ENCODE data around the gene ANKIB1.

DNA sequence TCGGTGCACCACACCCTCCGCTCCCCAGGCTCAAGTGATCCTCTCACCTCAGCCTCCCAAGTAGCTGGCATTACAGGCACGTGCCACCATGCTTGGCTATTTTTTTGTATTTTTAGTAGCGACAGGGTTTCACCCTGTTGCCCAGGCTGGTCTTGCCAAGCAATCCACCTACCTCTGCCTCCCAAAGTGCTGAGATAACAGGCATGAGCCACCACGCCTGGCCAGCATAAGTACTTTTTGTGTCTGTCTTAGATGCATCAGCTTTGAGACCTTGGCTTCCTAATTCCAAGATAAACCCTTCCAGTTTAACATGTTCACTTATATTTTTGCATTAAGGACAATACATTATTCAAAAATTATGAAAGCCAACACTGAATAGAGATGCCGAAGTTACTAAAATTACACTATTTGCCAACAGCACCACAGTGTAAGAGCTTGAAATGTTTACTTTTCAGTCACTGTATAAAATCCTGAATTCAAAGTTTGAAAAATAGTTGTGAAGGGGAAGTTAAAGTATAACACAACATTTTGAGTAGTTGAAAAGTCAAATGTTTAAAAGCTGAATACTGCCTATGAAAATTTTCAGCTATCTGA lies 36.5 kb downstream of the ANKIB1 start:
- no peak for TF ChIP-seq CTCF (IDR thresholded peaks at IDR 0.05)
- no peak for TF ChIP-seq MAFK (IDR thresholded peaks at IDR 0.05; ENCODE audit: partially characterized antibody)
- TF ChIP-seq POLR2A (IDR thresholded peaks at IDR 0.05; ENCODE audit: low read length), result no peak
- no peak for TF ChIP-seq USF2 (IDR thresholded peaks at IDR 0.05)
- no peak for TF ChIP-seq RAD21 (conservative IDR thresholded peaks at IDR 0.05 in 1 of 2, IDR thresholded peaks at IDR 0.05 in 1 of 2)
- no peak for TF ChIP-seq ESRRA (IDR thresholded peaks at IDR 0.05; ENCODE audit: borderline replicate concordance, low read length)
- TF ChIP-seq CHD2 (IDR thresholded peaks at IDR 0.05; ENCODE audit: low read length, partially characterized antibody), result no peak
- TF ChIP-seq KDM1A (IDR thresholded peaks at IDR 0.05; ENCODE audit: low read depth), result no peak
- TF ChIP-seq, protein P1, sequence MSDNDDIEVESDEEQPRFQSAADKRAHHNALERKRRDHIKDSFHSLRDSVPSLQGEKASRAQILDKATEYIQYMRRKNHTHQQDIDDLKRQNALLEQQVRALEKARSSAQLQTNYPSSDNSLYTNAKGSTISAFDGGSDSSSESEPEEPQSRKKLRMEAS (IDR thresholded peaks at IDR 0.05), result no peak
- no peak for TF ChIP-seq RFX5 (IDR thresholded peaks at IDR 0.05)
- TF ChIP-seq RARB (CRISPR knock-in tag; IDR thresholded peaks at IDR 0.05), result no peak
- no peak for TF ChIP-seq MAZ (IDR thresholded peaks at IDR 0.05; ENCODE audit: borderline replicate concordance, low read depth, low read length)
- TF ChIP-seq RNF2 (IDR thresholded peaks at IDR 0.05; ENCODE audit: borderline replicate concordance, low read depth), result no peak

Measured in A549 (cell line).